HEK293 (cell line): ENCODE data around the gene SLC16A10.

Experiments
- CTCF ChIA-PET: fragments of 350-600 bp; formaldehyde crosslinking; extraction: SDS; loops from one replicate; lab custom pipeline; 2021; ENCODE audit warnings: antibody characterized with exemption; lab: Yijun Ruan, JAX
- POLR2A ChIA-PET: fragments of 300-600 bp; formaldehyde crosslinking; extraction: SDS; loops from one replicate; lab custom pipeline; 2020; ENCODE audit warnings: antibody characterized with exemption, inconsistent platforms; lab: Yijun Ruan, JAX
- H3K27ac ChIP-seq: fragments of 200-500 bp; sonication (Bioruptor generic); 2 replicates; pipeline ENCODE4 v1.5.1; 2014; ENCODE audit warnings: low read depth, low read length, control low read depth, inconsistent platforms; ENCODE audit errors: extremely low read depth
- H3K36me3 ChIP-seq, 2 experiments: fragments of 200-500 bp in 1 of 2; sonication (Bioruptor generic) in 1 of 2; 1 replicate in 1 of 2; 2 replicates in 1 of 2; pipeline ENCODE4 v1.5.1; 2014 to 2017; ENCODE audit warnings: inconsistent platforms in 2 of 2, low read length in 2 of 2; ENCODE audit not compliant: control insufficient read depth in 2 of 2, insufficient read depth in 1 of 2
- H3K4me1 ChIP-seq: fragments of 200-500 bp; sonication (Bioruptor generic); 2 replicates; pipeline ENCODE4 v1.5.1; 2014; ENCODE audit warnings: mild to moderate bottlenecking, low read length, inconsistent platforms; ENCODE audit not compliant: control insufficient read depth, insufficient read depth
- H3K4me3 ChIP-seq: 2 replicates; pipeline ENCODE4 v1.5.1; 2011; ENCODE audit warnings: low read depth, mild to moderate bottlenecking, control low read depth, low read length, moderate library complexity
- H3K9me3 ChIP-seq: fragments of 200-500 bp; sonication (Bioruptor generic); 2 replicates; pipeline ENCODE4 v1.5.1; 2014; ENCODE audit warnings: low read depth, low read length, inconsistent platforms; ENCODE audit not compliant: control insufficient read depth, insufficient read depth
- EGR2 ChIP-seq: fragments of 450-650 bp; formaldehyde crosslinking; IDR thresholded peaks from 2 replicates; pipeline ENCODE4 v1.5.1; 2016; ENCODE audit warnings: low read depth, missing biosample characterization, missing genetic modification characterization
- ELK4 ChIP-seq: IDR thresholded peaks from 2 replicates; pipeline ENCODE4 v1.6.1; 2011; ENCODE audit warnings: mild to moderate bottlenecking, low read depth, low read length, borderline replicate concordance
- GLI2 ChIP-seq: fragments of 450-650 bp; formaldehyde crosslinking; IDR thresholded peaks from 2 replicates; pipeline ENCODE4; 2017; ENCODE audit warnings: missing biosample characterization, missing genetic modification characterization, low read depth, borderline replicate concordance
- SCRT1 ChIP-seq: fragments of 450-650 bp; formaldehyde crosslinking; IDR thresholded peaks from 2 replicates; pipeline ENCODE4 v1.5.1; 2016; ENCODE audit warnings: missing biosample characterization, missing genetic modification characterization, borderline replicate concordance
- ZBTB11 ChIP-seq: fragments of 450-650 bp; formaldehyde crosslinking; conservative IDR thresholded peaks from 2 replicates; pipeline ENCODE4 v1.5.1; 2016; ENCODE audit warnings: low read depth, missing biosample characterization, missing genetic modification characterization
- ZBTB20 ChIP-seq: fragments of 450-650 bp; formaldehyde crosslinking; IDR thresholded peaks from 2 replicates; pipeline ENCODE4 v1.5.1; 2016; ENCODE audit warnings: missing biosample characterization, missing genetic modification characterization
- ZBTB49 ChIP-seq: fragments of 450-650 bp; formaldehyde crosslinking; IDR thresholded peaks from 2 replicates; pipeline ENCODE4 v1.5.1; 2016; ENCODE audit warnings: missing biosample characterization, missing genetic modification characterization, low read depth
- ZFP37 ChIP-seq: fragments of 450-650 bp; formaldehyde crosslinking; IDR thresholded peaks from 2 replicates; pipeline ENCODE4 v1.5.1; 2016; ENCODE audit warnings: missing biosample characterization, missing genetic modification characterization
- ZNF140 ChIP-seq: fragments of 450-650 bp; formaldehyde crosslinking; IDR thresholded peaks from 2 replicates; pipeline ENCODE4 v1.5.1; 2016; ENCODE audit warnings: missing biosample characterization, missing genetic modification characterization
- ZNF18 ChIP-seq: fragments of 450-650 bp; formaldehyde crosslinking; IDR thresholded peaks from 2 replicates; pipeline ENCODE4 v1.5.1; 2016; ENCODE audit warnings: missing biosample characterization, missing genetic modification characterization
- ZNF335 ChIP-seq: fragments of 450-650 bp; formaldehyde crosslinking; conservative IDR thresholded peaks from 2 replicates; pipeline ENCODE4 v1.5.1; 2016; ENCODE audit warnings: missing biosample characterization, missing genetic modification characterization
- ZNF394 ChIP-seq: fragments of 450-650 bp; formaldehyde crosslinking; IDR thresholded peaks from 2 replicates; pipeline ENCODE4 v1.5.1; 2016; ENCODE audit warnings: missing biosample characterization, missing genetic modification characterization, mild to moderate bottlenecking, moderate library complexity, borderline replicate concordance
- ZNF501 ChIP-seq: fragments of 450-650 bp; formaldehyde crosslinking; IDR thresholded peaks from 2 replicates; pipeline ENCODE4 v1.5.1; 2016; ENCODE audit warnings: missing biosample characterization, missing genetic modification characterization
- ZNF518A ChIP-seq: fragments of 450-650 bp; formaldehyde crosslinking; conservative IDR thresholded peaks from 2 replicates; pipeline ENCODE4 v1.5.1; 2016; ENCODE audit warnings: low read depth, missing biosample characterization, missing genetic modification characterization
- ZSCAN5A ChIP-seq: fragments of 450-650 bp; formaldehyde crosslinking; IDR thresholded peaks from 2 replicates; pipeline ENCODE4 v1.5.1; 2016; ENCODE audit warnings: missing biosample characterization, missing genetic modification characterization

SLC16A10 gene

GRCh38 chr6:111259089-111259831 lies 172.0 kb downstream of the SLC16A10 start (continued):
- TF ChIP-seq ZNF518A (tag by site-specific recombination) (peak; percentile 70), ZNF501 (tag by site-specific recombination) (peak; percentile 83; the same call in 1 of the 2 replicates), SCRT1 (tag by site-specific recombination) (peak; percentile 12; the same call in 1 of the 2 replicates), ZFP37 (peak; percentile 73), ZNF394 (tag by site-specific recombination) (peak; percentile 19; the same call in 1 of the 2 replicates), ELK4 (no peak), ZSCAN5A (tag by site-specific recombination) (0 out of 2 replicates have a peak, but pooled peaks have one; percentile 55), ZNF335 (tag by site-specific recombination) (peak; percentile 90), ZNF140 (tag by site-specific recombination) (no peak), GLI2 (tag by site-specific recombination) (no peak), ZNF18 (tag by site-specific recombination) (0 out of 2 replicates have a peak, but pooled peaks have one; percentile 23), ZBTB20 (peak; percentile 38; the same call in 1 of the 2 replicates)

GRCh38 chr6:111260570-111261298 lies 173.4 kb downstream of the SLC16A10 start:
- H3K9me3 ChIP-seq, result no peaks in the 10 kb centered on the region
- H3K4me3 ChIP-seq, result no peak overlapping the region
- ChIA-PET CTCF (interaction anchor here (2.7 kb wide), 1 partner anchor 217 kb away, joined by 26 read pairs; no protein-coding TSS in a partner anchor), POLR2A (no interaction called here)
- H3K27ac ChIP-seq, result no peak overlapping the region
- H3K4me1 ChIP-seq, result no peaks in the 10 kb centered on the region
- peaks cover 5 to 27% of the 10 kb centered on the region in 2 experiments; a peak in 2 of 3 replicates for H3K36me3 ChIP-seq
- no peak for TF ChIP-seq ZBTB11 (tag by site-specific recombination)
- TF ChIP-seq ZBTB49 (tag by site-specific recombination), result no peak
- TF ChIP-seq EGR2 (tag by site-specific recombination), result no peak
